Stimulated activated CD4-positive, alpha-beta T cell treated with anti-CD3 and anti-CD28 coated beads, TNF-alpha, amount 100 ng/mL, for 48 hours (primary cell): ENCODE results near the gene PCED1A.
"Not testable (repeated sequence)": the region's sequence is repeated elsewhere in the genome, so short reads cannot be mapped to it uniquely, and the experiment has no call there.

ENCODE experiments used
- DNase-seq, 3 donors: peaks; one replicate each; pipeline ENCODE4 v3.0.0-alpha.2; 2020; ENCODE audit warnings: low read depth in 3 of 3

The PCED1A gene

GRCh38 chr20:2866236-2866635 lies 25.8 kb upstream of the PCED1A start:
- no peak for DNase-seq

DNA sequence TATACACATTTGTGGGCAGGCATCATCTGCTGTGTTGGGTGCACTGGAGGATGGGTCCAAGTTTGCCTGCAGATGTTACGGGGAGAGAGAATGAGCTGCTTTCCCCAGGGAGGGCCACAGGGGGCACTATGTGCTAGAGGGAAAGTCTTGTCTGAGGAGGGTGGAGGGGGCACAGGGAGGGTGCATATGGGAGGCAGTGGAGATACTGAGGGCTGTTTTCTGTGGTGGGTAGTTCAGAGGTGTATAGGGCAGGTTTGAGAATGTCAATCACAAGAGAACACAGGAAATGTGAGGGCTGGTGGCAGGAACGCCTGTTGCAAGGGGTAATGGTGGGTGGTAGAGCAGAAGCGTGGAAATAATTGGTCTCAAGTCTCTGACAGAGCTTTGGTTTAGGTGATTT lies 25.2 kb upstream of the PCED1A start:
- DNase-seq: peak in 1 of 3 donors; percentile 51

- no peak for DNase-seq
Observed at GRCh38 chr20:2865101-2865500, 24.6 kb upstream of the PCED1A start.

DNA sequence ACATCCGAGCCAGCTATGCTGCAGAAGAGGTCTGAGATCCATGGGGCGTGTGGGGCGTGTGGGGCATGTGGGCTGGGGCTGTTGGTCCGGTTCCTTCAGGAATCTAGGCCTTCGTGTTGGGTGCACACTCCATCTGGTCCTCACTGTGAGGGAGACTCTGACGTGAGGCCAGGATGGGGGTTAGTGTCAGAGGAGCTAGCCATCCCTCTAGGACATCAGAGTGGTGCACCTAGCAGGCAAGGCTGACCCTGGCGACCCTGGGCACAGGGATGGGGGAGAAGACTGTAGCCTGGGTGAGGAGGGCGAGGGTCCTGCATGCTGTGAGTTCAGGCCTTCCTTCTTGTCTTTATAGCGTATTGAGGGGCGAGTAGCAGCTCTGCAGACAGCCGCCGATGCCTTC lies 24.2 kb upstream of the PCED1A start:
- no peak for DNase-seq

DNA sequence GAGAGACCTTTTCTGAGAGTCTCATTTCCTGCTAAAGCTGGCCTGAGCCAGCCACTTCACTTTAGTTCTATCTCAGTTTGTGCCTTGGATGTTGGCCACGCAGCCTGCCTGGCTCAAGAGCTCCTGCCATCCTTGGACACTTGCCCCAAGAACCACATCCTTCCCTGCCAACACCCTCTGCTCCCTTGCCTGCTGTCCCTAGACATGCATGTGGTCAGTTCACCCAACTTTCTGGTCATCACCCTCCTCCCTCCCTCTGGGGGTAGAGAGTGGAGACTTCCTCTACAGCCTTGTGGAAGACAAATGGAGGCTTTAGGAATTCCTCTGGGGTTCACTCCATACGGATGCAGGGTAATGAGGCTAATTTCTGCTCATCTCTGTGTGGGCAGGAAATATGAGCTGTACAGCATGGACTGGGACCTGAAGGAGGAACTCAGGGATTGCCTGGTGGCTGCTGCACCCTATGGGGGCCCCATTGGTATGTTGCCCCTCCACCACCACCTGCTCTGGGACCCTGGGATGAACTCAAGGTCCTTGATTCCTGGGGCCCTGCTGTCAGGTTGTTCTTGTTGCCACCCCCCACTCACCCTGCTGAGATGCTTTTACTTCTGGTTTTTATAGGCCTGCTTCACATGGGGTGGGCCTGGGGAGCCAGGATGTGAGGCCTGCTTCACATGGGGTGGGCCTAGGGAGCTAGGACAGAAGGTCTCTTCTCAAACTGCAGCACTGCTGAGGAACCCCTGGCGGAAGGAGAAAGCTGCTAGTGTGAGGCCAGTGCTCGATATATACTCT lies 19.1 kb upstream of the PCED1A start:
- DNase-seq: no peak

DNA sequence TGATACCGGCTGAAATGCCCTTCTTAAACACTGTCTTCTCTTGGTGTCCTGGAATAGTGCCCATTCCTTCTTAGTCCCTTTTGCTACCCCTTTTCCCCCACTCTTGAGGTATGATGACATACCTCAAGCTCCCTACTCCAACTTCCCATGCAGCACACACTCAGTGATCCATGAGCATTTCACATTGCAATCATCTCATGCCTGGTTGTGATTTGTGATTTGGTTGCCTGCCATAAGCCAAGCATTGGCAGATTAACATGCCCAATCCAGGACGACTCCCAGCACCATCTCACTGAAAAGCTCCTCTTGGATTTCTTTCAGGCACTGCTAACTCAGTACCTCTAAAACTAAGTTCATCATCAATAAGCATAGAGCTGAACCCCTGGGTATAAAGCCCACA lies 18.1 kb upstream of the PCED1A start:
- DNase-seq: no peak

GRCh38 chr20:2851086-2851485 lies 10.6 kb upstream of the PCED1A start:
- DNase-seq: no peak

DNA sequence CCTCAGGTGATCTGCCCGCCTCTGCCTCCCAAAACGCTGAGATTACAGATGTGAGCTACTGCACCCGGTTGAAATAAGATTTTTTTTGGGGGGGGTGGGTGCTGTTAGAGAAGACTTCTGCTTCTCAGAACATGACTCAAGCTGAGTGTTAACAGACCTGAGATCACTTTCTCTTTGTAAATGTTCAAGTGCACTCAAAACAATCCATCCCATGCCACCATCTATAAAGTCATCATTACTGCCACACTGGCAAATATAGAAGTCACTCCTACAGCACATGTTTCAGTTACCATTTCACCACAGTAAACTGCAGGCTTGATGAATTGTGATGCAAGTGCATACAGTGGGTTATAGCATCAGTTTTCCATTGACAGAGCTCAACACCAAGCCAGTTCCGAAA lies 9.1 kb upstream of the PCED1A start:
- no peak for DNase-seq

DNA sequence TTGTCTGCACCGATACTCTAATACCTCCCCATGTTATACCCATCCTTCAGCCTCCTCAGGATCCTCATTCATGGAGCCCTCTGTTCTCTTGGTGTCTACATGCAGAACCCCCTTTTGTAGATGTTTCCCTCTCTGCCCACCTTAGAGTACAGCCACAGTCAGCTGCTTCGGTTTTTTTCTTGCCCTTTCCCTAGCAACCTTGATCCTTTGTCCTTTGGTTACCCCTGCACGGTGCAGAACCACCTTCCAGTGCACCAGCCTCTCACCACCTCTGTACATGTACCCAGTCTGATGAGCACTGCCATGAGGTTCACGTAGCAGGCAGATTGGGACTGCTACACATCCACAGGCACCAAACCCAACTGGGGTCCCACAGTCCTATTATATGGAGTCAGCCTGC lies 7.3 kb upstream of the PCED1A start:
- no peak for DNase-seq

DNA sequence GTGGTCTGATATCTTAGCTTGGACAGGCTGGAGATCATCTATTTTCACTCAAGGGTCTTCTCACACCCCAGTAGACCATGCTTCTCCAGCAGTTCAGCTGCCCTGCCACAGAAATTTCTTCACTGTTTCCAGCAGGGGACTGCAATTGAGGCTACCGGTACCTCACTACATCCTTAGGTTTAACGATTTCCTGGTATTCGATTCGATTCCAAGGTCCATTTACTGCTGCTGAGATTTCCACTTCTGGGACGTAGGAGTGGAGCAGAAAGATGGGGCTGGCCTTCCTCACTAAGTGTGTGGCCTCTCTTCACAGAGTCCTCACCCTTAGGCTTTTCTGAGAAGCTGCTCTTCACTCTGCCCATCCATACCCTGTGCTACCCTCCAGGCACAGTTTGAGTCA lies 6.2 kb upstream of the PCED1A start:
- no peak for DNase-seq

DNA sequence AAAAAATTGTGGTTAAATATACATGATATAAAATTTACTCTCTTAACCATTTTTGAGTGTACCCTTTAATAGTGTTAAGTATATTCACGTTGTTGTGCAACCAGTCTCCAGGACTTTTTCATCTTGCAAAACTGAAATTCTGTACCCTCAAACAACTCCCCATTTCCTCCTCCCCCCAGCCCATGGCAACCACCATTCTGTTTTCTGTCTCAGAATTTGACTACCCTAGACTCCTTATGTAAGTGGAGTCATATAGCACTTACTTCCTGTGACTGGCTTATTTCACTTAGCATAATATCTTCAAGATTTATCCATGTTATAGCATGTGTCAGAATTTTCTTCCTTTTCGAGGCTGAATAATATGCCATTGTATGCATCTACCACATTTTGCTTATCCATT lies 5.2 kb upstream of the PCED1A start:
- DNase-seq: no peak

DNA sequence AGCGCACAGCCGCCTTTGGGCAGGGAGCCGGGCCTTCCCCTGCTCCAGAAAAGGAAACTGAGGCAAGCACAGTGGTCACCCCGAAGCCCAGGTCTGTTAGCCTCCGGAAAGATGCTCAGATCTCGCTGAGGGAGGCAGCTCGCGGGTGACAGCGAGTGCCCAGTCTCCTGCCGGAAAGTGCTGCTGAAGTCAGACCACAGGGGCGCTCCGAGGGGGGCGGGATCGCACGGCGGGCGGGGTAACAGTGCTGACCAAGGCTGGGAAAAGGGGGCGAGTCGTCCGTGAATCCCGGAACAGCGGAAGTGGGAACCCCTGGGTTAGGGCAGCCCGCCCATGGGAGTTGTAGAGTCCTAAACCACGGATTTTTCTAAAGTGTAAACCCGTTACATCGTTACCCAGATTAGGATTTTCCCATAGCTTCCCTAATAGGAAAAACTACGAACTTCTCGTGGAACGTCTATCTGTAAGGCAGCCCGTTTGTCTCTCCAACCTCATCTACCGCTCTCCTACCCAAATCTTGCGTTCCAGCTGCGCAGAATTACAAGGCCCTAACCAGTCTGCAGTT lies 594 bp upstream of the PCED1A start:
- DNase-seq: no peak

DNA sequence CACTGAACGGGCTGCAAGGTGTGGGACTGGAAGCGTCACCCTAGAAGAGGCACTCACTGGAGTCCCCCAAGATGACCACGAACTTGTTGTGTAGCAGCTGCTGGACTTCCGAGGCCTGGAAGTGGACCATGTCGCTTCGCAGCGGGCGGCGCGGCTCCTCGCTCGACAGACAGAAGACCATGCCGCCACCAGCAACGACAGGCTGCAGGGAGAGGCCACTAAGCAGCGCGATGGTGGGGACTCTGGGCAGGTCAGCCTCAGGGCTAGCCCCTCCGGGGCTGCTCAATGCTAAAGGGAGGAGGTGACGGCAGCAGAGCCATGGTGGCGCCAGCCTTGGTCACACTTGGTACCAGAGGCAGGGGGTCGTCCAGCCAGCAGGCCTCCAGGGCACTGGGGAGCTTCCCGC lies 720 bp downstream of the PCED1A start:
- DNase-seq: no peak

DNA sequence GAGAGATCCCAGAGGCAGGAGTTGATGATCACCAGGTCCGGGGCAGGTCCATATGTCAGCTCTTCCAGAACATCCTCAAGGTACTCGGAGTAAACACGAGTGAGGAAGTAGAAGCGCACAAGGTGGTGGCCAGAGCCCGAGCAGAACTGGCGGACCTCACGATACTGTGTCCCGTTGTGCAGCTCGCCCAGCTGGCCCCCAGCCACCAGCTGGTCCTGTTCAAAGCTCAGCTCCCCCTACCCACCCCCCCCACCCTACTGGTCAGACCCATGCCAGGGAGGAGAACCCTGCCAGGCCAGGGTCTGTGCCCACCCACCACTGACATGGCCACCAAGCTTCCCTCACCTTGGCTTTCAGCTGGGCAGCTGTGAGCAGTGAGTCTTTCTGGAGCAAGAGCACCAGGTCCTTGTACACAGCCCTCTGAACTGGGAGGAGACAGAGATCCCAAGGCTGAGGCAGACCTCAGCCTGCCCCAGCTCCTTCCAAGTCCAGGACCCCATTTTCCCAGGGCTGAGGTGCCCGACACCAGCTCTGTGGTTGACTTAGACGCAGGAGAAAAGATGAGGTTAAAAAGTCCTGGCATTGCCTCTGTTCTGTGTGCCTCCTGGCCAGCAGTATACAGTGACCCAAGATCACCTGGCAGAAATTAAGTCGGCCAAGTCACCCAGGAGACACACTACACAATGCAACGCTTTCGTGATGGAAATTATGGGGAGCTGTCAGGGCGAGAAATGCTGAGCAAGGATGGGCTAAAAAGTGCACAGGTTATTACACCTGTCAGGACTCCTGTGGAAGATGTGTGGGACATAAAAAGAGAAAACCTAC lies 1.4 kb downstream of the PCED1A start:
- DNase-seq: no peak

DNA sequence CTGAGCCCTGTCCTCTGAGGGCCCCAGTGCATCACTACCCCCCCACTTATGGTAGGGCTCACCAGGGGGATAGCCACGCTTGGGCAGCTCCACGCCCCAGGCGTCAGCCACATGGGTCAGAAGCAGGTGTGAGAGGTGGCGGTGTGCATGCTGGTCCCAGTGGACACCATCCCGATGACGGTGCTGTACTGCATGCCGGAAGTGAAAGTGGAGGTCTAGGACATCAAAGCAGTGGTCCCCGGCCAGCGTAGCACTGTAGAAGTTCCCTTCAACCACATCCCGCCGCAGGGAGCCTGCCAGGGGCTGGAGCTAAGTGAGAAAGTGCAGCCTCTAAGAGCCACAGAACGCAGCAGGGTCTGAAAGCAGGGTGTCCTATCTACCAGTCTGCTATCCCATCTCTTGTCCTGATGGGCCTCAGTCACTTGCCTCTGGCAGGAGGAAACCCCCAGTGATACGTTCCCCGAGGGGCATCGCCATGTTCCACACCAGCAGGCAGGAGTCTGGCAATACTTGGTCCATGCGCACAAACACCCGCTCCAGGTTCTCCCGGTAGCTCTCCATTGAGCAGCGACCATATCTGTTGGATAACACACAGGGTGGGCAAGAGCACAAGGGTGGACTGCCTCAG lies 2.2 kb downstream of the PCED1A start:
- DNase-seq: no peak

DNA sequence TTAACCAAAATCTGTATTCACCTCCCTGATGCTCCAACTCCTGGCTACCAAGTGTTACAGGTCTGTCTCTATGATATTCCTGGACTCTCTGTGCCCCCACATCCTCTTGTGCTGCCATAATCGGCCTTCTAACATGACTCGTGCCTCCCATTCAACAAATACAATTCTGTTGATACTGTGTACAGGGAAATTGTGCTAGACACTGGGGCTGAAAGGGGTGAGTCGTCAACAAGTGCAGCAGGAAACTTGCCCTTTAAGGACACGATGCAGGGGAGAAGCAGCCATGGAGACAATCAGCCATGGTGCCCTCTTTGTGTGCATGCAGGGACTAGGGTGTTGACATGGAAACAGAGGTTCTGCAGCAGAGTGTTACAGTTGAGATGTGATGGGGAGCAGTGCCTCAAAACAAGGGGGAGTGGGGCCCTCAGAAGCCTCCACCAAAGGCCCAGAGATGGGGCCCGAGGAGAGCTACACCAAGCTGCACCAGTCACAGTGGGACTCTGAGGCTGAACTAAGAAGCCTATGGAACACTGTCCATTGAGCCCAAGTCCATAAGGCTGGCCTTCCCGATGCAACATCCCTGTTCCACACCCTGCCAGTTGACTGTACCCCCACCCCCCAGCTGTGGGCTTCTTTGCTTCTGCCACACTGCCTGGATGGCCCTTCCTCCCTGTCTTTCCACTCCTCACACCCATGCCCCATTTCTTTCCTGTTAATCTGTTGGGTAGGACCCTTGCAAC lies 3.1 kb downstream of the PCED1A start:
- DNase-seq: no peak

GRCh38 chr20:2836035-2836434 lies 4.4 kb downstream of the PCED1A start:
- no peak for DNase-seq

DNA sequence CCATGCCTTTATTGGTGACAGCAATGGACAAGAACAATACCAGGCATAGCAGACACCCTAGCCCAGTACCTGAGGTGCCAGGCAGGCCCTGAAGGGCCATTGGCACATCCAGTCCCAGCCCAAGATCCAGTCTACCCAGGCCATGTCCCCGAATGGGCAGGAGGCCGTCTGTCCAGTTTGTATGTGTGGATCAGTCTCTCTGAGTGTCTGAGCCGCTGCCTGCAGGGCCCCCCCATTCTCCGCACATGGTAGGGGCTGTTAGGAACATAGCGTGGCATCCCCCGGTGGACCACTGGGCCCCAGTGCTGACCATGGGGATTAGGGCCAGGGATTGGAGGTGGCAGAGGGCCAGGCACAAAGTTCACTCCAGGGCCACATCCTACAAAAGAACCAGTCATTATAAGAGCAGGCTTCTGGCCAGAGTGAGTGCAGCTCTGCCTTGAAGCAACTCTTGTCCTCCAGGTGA lies 5.1 kb downstream of the PCED1A start:
- DNase-seq: no peak

GRCh38 chr20:2834401-2835110 lies 5.9 kb downstream of the PCED1A start:
- no peak for DNase-seq

DNA sequence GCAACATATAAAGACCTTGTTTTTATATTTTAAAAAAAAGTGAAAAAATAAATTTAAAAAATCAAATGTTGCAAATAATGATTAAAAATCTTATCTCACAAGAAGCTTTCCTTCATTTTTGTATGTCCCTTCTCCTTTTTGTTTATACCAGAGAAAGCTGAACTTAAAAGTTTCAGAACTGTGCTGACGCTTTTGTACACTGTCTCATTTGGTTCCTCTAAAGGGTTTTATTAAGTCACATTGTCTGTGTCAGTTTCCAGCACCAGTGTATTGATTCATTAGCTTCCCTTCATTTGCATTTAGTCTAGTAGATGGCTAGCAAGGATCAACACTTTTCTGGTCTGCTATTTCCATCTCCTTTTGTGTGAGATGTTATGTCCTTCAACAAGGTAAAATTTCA lies 6.7 kb downstream of the PCED1A start:
- DNase-seq: no peak

GRCh38 chr20:2831206-2831605 lies 9.2 kb downstream of the PCED1A start:
- DNase-seq: not testable (repeated sequence)
